Measurements from ENCODE around the gene PRKAR2A. TPM values are rescaled to one million over a fixed set of nuclear protein-coding genes. Genes with fewer than 3 reads are reported as not detected.

The PRKAR2A gene
- total RNA-seq, 1 donor from 2014 or later: 47.6 TPM

DNA sequence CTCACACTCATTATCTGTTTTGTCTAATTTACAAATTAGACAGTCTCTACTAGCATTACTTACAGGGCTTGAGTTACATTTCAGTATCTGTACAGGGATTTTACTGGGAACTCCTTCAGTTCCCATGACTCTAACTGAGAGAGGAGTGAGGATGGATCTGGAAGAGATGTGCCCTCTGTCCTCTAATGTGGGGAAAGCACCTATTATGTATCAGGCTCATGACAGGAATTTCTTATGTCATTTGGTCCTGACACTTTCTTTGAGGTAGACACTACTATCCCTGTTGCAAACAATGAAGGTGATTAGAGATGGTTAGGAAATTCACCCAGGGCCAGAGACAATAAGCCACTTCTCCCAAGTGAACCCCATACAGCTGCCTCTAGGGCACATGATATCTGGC is 151.1 kb downstream of the PRKAR2A start:
- no peak overlapping the region for H3K27ac Mint-ChIP-seq (ENCODE audit: unreplicated experiment)
- no peak for TF ChIP-seq CTCF (conservative IDR thresholded peaks at IDR 0.05)
- no peak for DNase-seq (ENCODE audit: low read depth, low spot score)
- peaks cover 19% of the 10 kb centered on the region for H3K36me3 Mint-ChIP-seq (ENCODE audit: low read depth)
- no peak overlapping the region for H3K4me3 Mint-ChIP-seq
- H3K4me1 Mint-ChIP-seq: peaks cover 21% of the 10 kb centered on the region
- no peaks in the 10 kb centered on the region for H3K9me3 Mint-ChIP-seq
- no peaks in the 10 kb centered on the region for H3K27me3 Mint-ChIP-seq (ENCODE audit: low read depth)

Other genes starting within 250 kb of the PRKAR2A start
- gene UQCRC1, start 238.2 kb downstream of the PRKAR2A start, total RNA-seq: 288 and 297 TPM in 2 replicates
- gene TMEM89, start 226.1 kb downstream of the PRKAR2A start, total RNA-seq: 0.51 and 0.66 TPM in 2 replicates
- 54.8 and 57.4 TPM in 2 replicates for gene SLC26A6, start 212.4 kb downstream of the PRKAR2A start, total RNA-seq
- gene CELSR3, start 185.0 kb downstream of the PRKAR2A start, total RNA-seq: 26.5 and 27.2 TPM in 2 replicates
- gene NCKIPSD, start 162.0 kb downstream of the PRKAR2A start, total RNA-seq: 25.3 and 30.2 TPM in 2 replicates
- gene IP6K2, start 130.7 kb downstream of the PRKAR2A start, total RNA-seq: 139 and 143 TPM in 2 replicates
- 5.7 and 6.5 TPM in 2 replicates for gene SLC25A20, start 51.0 kb upstream of the PRKAR2A start, total RNA-seq
- gene ARIH2, start 71.0 kb upstream of the PRKAR2A start, total RNA-seq: 91.7 and 101 TPM in 2 replicates
- gene P4HTM, start 142.4 kb upstream of the PRKAR2A start, total RNA-seq: 29.1 and 31.4 TPM in 2 replicates
- 284 and 294 TPM in 2 replicates for gene WDR6, start 159.5 kb upstream of the PRKAR2A start, total RNA-seq
- gene DALRD3, start 170.7 kb upstream of the PRKAR2A start, total RNA-seq: 28.2 and 28.7 TPM in 2 replicates
- 69.5 and 70.9 TPM in 2 replicates for gene NDUFAF3, start 174.2 kb upstream of the PRKAR2A start, total RNA-seq
- gene IMPDH2, start 181.5 kb upstream of the PRKAR2A start, total RNA-seq: 259 and 261 TPM in 2 replicates
- 153 and 158 TPM in 2 replicates for gene QRICH1, start 246.2 kb upstream of the PRKAR2A start, total RNA-seq

All from neural crest cell (in vitro differentiated cells).